Measurements from ENCODE around the gene VTI1A.

GRCh38 chr10:112490545-112490944 is 43.5 kb downstream of the VTI1A start:
- TF ChIP-seq CTCF (IDR thresholded peaks at IDR 0.05; ENCODE audit: low read depth, low read length) (no peak), POLR2A (IDR thresholded peaks at IDR 0.05; ENCODE audit: extremely low read depth, insufficient read length) (no peak), MAX (IDR thresholded peaks at IDR 0.05; ENCODE audit: low read depth, low read length) (no peak), MYC (IDR thresholded peaks at IDR 0.05; ENCODE audit: low read depth, low read length) (no peak)

Measured in NB4 (cell line).